ENCODE results near the gene POR. TPM values are rescaled to one million over a fixed set of nuclear protein-coding genes. Genes with fewer than 3 reads are reported as not detected.

Gene POR
- polyA plus RNA-seq, 1 donor from 2014 or later: 50.2 TPM

GRCh38 chr7:75916685-75917634, 2.0 kb downstream of the POR start:
- Mint-ChIP-seq H3K4me1 (peaks cover 14 to 23% (median 23%) of the 10 kb centered on the region in 3 donors), H3K27ac (peak overlapping the region in 1 of 3 donors; percentile 70), H3K27me3 (no peaks in the 10 kb centered on the region), H3K9me3 (peaks cover 0 to 3% (median 0%) of the 10 kb centered on the region in 3 donors), H3K4me3 (peak overlapping the region in 3 of 4 donors; percentile 76 to 98 (median 95)), H3K36me3 (no peaks in the 10 kb centered on the region)

GRCh38 chr7:75920431-75921161, 5.6 kb downstream of the POR start:
- Mint-ChIP-seq H3K36me3 (no peaks in the 10 kb centered on the region), H3K4me3 (no peak overlapping the region), H3K4me1 (peaks cover 17 to 26% (median 18%) of the 10 kb centered on the region in 3 donors), H3K27ac (peak overlapping the region in 1 of 3 donors; percentile 39), H3K27me3 (no peaks in the 10 kb centered on the region), H3K9me3 (peaks cover 0 to 3% (median 0%) of the 10 kb centered on the region in 3 donors)

- H3K27me3 Mint-ChIP-seq: no peaks in the 10 kb centered on the region
- peaks cover 0 to 3% (median 0%) of the 10 kb centered on the region in 3 donors for H3K9me3 Mint-ChIP-seq
- H3K4me3 Mint-ChIP-seq: peak overlapping the region in 1 of 4 donors; percentile 10
- H3K4me1 Mint-ChIP-seq: peaks cover 13 to 28% (median 13%) of the 10 kb centered on the region in 3 donors
- no peaks in the 10 kb centered on the region for H3K36me3 Mint-ChIP-seq
- H3K27ac Mint-ChIP-seq: peak overlapping the region in 1 of 3 donors; percentile 73
Observed at GRCh38 chr7:75921479-75921878, 6.5 kb downstream of the POR start.

- H3K36me3 Mint-ChIP-seq: no peaks in the 10 kb centered on the region
- peak overlapping the region in 2 of 4 donors; percentile 32 to 65 for H3K4me3 Mint-ChIP-seq
- H3K27ac Mint-ChIP-seq: no peak overlapping the region
- no peaks in the 10 kb centered on the region for H3K27me3 Mint-ChIP-seq
- peaks cover 11 to 25% (median 14%) of the 10 kb centered on the region in 3 donors for H3K4me1 Mint-ChIP-seq
- H3K9me3 Mint-ChIP-seq: peaks cover 0 to 3% (median 0%) of the 10 kb centered on the region in 3 donors
Observed at GRCh38 chr7:75922966-75923603, 8.1 kb downstream of the POR start.

GRCh38 chr7:75924256-75924655, 9.3 kb downstream of the POR start:
- H3K27ac Mint-ChIP-seq: no peak overlapping the region
- H3K27me3 Mint-ChIP-seq: no peaks in the 10 kb centered on the region
- H3K4me1 Mint-ChIP-seq: peaks cover 6 to 28% (median 23%) of the 10 kb centered on the region in 3 donors
- no peak overlapping the region for H3K4me3 Mint-ChIP-seq
- H3K9me3 Mint-ChIP-seq: no peaks in the 10 kb centered on the region
- H3K36me3 Mint-ChIP-seq: no peaks in the 10 kb centered on the region

- Mint-ChIP-seq H3K9me3 (no peaks in the 10 kb centered on the region), H3K4me1 (peaks cover 6 to 25% (median 23%) of the 10 kb centered on the region in 3 donors), H3K4me3 (no peak overlapping the region), H3K27me3 (no peaks in the 10 kb centered on the region), H3K36me3 (no peaks in the 10 kb centered on the region), H3K27ac (peak overlapping the region in 2 of 3 donors; percentile 10 to 59)
Observed at GRCh38 chr7:75924889-75925288, 9.9 kb downstream of the POR start.

- no peak overlapping the region for H3K27ac Mint-ChIP-seq
- no peaks in the 10 kb centered on the region for H3K36me3 Mint-ChIP-seq
- H3K9me3 Mint-ChIP-seq: no peaks in the 10 kb centered on the region
- no peaks in the 10 kb centered on the region for H3K27me3 Mint-ChIP-seq
- no peak overlapping the region for H3K4me3 Mint-ChIP-seq
- peaks cover 6 to 25% (median 23%) of the 10 kb centered on the region in 3 donors for H3K4me1 Mint-ChIP-seq
Observed at GRCh38 chr7:75925717-75926435, 10.9 kb downstream of the POR start.

- Mint-ChIP-seq H3K27me3 (no peaks in the 10 kb centered on the region), H3K27ac (peak overlapping the region; percentile 10 to 77 (median 44)), H3K9me3 (peaks cover 0 to under 1% (median 0%) of the 10 kb centered on the region in 3 donors), H3K36me3 (peaks cover 5% of the 10 kb centered on the region), H3K4me1 (peaks cover 6 to 22% (median 15%) of the 10 kb centered on the region in 3 donors), H3K4me3 (no peak overlapping the region)
Observed at GRCh38 chr7:75928568-75928914, 13.6 kb downstream of the POR start.

- Mint-ChIP-seq H3K36me3 (peaks cover 8% of the 10 kb centered on the region), H3K4me3 (no peak overlapping the region), H3K4me1 (peaks cover 2 to 14% (median 10%) of the 10 kb centered on the region in 3 donors), H3K27me3 (no peaks in the 10 kb centered on the region), H3K9me3 (peaks cover 0 to 8% (median 0%) of the 10 kb centered on the region in 3 donors), H3K27ac (peak overlapping the region in 1 of 3 donors; percentile 6)
Observed at GRCh38 chr7:75931680-75932079, 16.7 kb downstream of the POR start.

- peak overlapping the region in 1 of 3 donors; percentile 40 for H3K27ac Mint-ChIP-seq
- H3K4me1 Mint-ChIP-seq: peaks cover 0 to 4% (median 2%) of the 10 kb centered on the region in 3 donors
- no peaks in the 10 kb centered on the region for H3K27me3 Mint-ChIP-seq
- H3K9me3 Mint-ChIP-seq: peaks cover 0 to 8% (median 0%) of the 10 kb centered on the region in 3 donors
- peaks cover 5% of the 10 kb centered on the region for H3K36me3 Mint-ChIP-seq
- H3K4me3 Mint-ChIP-seq: peak overlapping the region in 1 of 4 donors; percentile 25
Observed at GRCh38 chr7:75937958-75938786, 23.2 kb downstream of the POR start.

- Mint-ChIP-seq H3K27ac (no peak overlapping the region), H3K36me3 (peaks cover 3% of the 10 kb centered on the region), H3K27me3 (no peaks in the 10 kb centered on the region), H3K4me1 (peaks cover 0 to 4% (median 2%) of the 10 kb centered on the region in 3 donors), H3K9me3 (peaks cover 0 to 4% (median 0%) of the 10 kb centered on the region in 3 donors), H3K4me3 (no peak overlapping the region)
Observed at GRCh38 chr7:75938921-75939320, 24.0 kb downstream of the POR start.

GRCh38 chr7:75943864-75944263, 28.9 kb downstream of the POR start:
- no peaks in the 10 kb centered on the region for H3K27me3 Mint-ChIP-seq
- H3K4me3 Mint-ChIP-seq: no peak overlapping the region
- no peak overlapping the region for H3K27ac Mint-ChIP-seq
- peaks cover 5 to 9% (median 7%) of the 10 kb centered on the region in 3 donors for H3K4me1 Mint-ChIP-seq
- H3K9me3 Mint-ChIP-seq: no peaks in the 10 kb centered on the region
- H3K36me3 Mint-ChIP-seq: peaks cover 6% of the 10 kb centered on the region

- H3K9me3 Mint-ChIP-seq: no peaks in the 10 kb centered on the region
- no peak overlapping the region for H3K27ac Mint-ChIP-seq
- H3K4me1 Mint-ChIP-seq: peaks cover 5 to 9% (median 7%) of the 10 kb centered on the region in 3 donors
- H3K27me3 Mint-ChIP-seq: no peaks in the 10 kb centered on the region
- peaks cover 5% of the 10 kb centered on the region for H3K36me3 Mint-ChIP-seq
- no peak overlapping the region for H3K4me3 Mint-ChIP-seq
Observed at GRCh38 chr7:75944507-75944906, 29.6 kb downstream of the POR start.

Measured in IgD-negative memory B cell (primary cell).